Neural cell (in vitro differentiated cells): ENCODE data around the gene TELO2. TPM values are rescaled to one million over a fixed set of nuclear protein-coding genes. Genes with fewer than 3 reads are reported as not detected.

Source experiments
- H2AFZ ChIP-seq: fragments of 200-600, 300-800 bp; sonication (generic), shearing (Covaris generic); 2 replicates; pipeline ENCODE4 v1.6.0; 2014; ENCODE audit warnings: low read depth, mild to moderate bottlenecking, antibody characterized with exemption, low read length, moderate library complexity
- H3F3A ChIP-seq: fragments of 200-600 bp; shearing (Covaris generic); 2 replicates; pipeline ENCODE4 v1.6.1; 2016; ENCODE audit warnings: mild to moderate bottlenecking, moderate library complexity, mixed read lengths, antibody characterized with exemption, low read length; ENCODE audit not compliant: insufficient read depth, poor library complexity, severe bottlenecking
- H3K27ac ChIP-seq: fragments of 200-600, 300-800 bp; sonication (generic), shearing (Covaris generic); 2 replicates; pipeline ENCODE4 v1.5.1; 2014; ENCODE audit warnings: mild to moderate bottlenecking, low read length, moderate library complexity
- H3K27me3 ChIP-seq: fragments of 300-800, 200-600 bp; sonication (generic), shearing (Covaris generic); 2 replicates; pipeline ENCODE4 v1.6.0; 2014; ENCODE audit warnings: mild to moderate bottlenecking, low read depth, low read length, moderate library complexity; ENCODE audit not compliant: insufficient read depth
- H3K36me3 ChIP-seq: fragments of 300-800, 200-600 bp; sonication (generic), shearing (Covaris generic); 2 replicates; pipeline ENCODE4 v1.5.1; 2014; ENCODE audit warnings: mild to moderate bottlenecking, antibody characterized with exemption, low read length, moderate library complexity; ENCODE audit not compliant: insufficient read depth
- H3K4me2 ChIP-seq: fragments of 300-800, 200-600 bp; sonication (generic), shearing (Covaris generic); 2 replicates; pipeline ENCODE4 v1.6.0; 2014; ENCODE audit warnings: mild to moderate bottlenecking, low read length
- H3K4me3 ChIP-seq: fragments of 300-800, 200-600 bp; sonication (generic), shearing (Covaris generic); 2 replicates; pipeline ENCODE4 v1.5.1; 2014; ENCODE audit warnings: mild to moderate bottlenecking, low read length, moderate library complexity
- H3K79me2 ChIP-seq: fragments of 200-600 bp; shearing (Covaris generic); replicated peaks from 2 replicates; pipeline ENCODE4 v1.6.0; 2014; ENCODE audit warnings: mild to moderate bottlenecking, low read length, moderate library complexity; ENCODE audit not compliant: insufficient read depth
- H3K9ac ChIP-seq: fragments of 300-800, 200-600 bp; sonication (generic), shearing (Covaris generic); 2 replicates; pipeline ENCODE4 v1.6.1; 2016; ENCODE audit warnings: mild to moderate bottlenecking, low read length, mixed read lengths
- H3K9me2 ChIP-seq: fragments of 200-600 bp; shearing (Covaris generic); 2 replicates; pipeline ENCODE4 v1.6.1; 2016; ENCODE audit warnings: mild to moderate bottlenecking, low read length, mixed read lengths; ENCODE audit not compliant: insufficient read depth
- H3K9me3 ChIP-seq: fragments of 200-600, 300-800 bp; sonication (generic), shearing (Covaris generic); 2 replicates; pipeline ENCODE4 v1.6.1; 2016; ENCODE audit warnings: mild to moderate bottlenecking, mixed run types, low read length, moderate library complexity, mixed read lengths
- H4K20me1 ChIP-seq: fragments of 200-600 bp; shearing (Covaris generic); 2 replicates; pipeline ENCODE4 v1.6.1; 2016; ENCODE audit warnings: mild to moderate bottlenecking, mixed run types; ENCODE audit not compliant: insufficient read depth
- EP300 ChIP-seq: fragments of 450-650 bp; conservative IDR thresholded peaks from 2 replicates; pipeline ENCODE4 v1.6.1; 2014; ENCODE audit warnings: antibody characterized with exemption, mild to moderate bottlenecking, moderate library complexity; ENCODE audit not compliant: poor library complexity, severe bottlenecking
- EZH2 ChIP-seq: fragments of 200-600, 300-800 bp; shearing (Covaris generic), sonication (generic); IDR thresholded peaks from 2 replicates; pipeline ENCODE4 v1.6.1; 2014; ENCODE audit warnings: antibody characterized with exemption, low read length, borderline replicate concordance, mild to moderate bottlenecking; ENCODE audit not compliant: insufficient read depth, poor library complexity, severe bottlenecking
- MXI1 ChIP-seq: fragments of 450-650 bp; conservative IDR thresholded peaks from 2 replicates; pipeline ENCODE4 v1.6.1; 2014; ENCODE audit warnings: antibody characterized with exemption, mild to moderate bottlenecking; ENCODE audit not compliant: poor library complexity, severe bottlenecking
- POLR2AphosphoS5 ChIP-seq: IDR thresholded peaks from 2 replicates; pipeline ENCODE4 v1.6.1; 2012
- RAD21 ChIP-seq: fragments of 450-650 bp; conservative IDR thresholded peaks from 2 replicates; pipeline ENCODE4 v1.6.1; 2014; ENCODE audit warnings: antibody characterized with exemption, mild to moderate bottlenecking, moderate library complexity
- SMC3 ChIP-seq: fragments of 450-650 bp; conservative IDR thresholded peaks from 2 replicates; pipeline ENCODE4 v1.6.1; 2014; ENCODE audit warnings: antibody characterized with exemption, mild to moderate bottlenecking, moderate library complexity; ENCODE audit not compliant: poor library complexity
- TAF1 ChIP-seq: IDR thresholded peaks from 2 replicates; pipeline ENCODE4 v1.6.1; 2012; ENCODE audit warnings: low read depth
- polyA plus RNA-seq: library from polyadenylated mRNA; depleted of rRNA; stranded (reverse); fragments of >200 nt; gene quantifications from 2 replicates; pipeline ENCODE4 v1.2.3, GENCODE V29; 2014
- TF ChIP-seq, protein P1 (sequence below): fragments of 450-650 bp; IDR thresholded peaks from 2 replicates; pipeline ENCODE4 v1.5.1; 2014; ENCODE audit warnings: antibody characterized with exemption, mild to moderate bottlenecking, moderate library complexity; ENCODE audit not compliant: poor library complexity, severe bottlenecking
- TF ChIP-seq, protein P2 (sequence below): IDR thresholded peaks from 2 replicates; pipeline ENCODE4 v1.6.1; 2012; ENCODE audit warnings: borderline replicate concordance

Gene TELO2
- polyA plus RNA-seq, 1 donor from 2014 or later = 50.4 TPM

DNA sequence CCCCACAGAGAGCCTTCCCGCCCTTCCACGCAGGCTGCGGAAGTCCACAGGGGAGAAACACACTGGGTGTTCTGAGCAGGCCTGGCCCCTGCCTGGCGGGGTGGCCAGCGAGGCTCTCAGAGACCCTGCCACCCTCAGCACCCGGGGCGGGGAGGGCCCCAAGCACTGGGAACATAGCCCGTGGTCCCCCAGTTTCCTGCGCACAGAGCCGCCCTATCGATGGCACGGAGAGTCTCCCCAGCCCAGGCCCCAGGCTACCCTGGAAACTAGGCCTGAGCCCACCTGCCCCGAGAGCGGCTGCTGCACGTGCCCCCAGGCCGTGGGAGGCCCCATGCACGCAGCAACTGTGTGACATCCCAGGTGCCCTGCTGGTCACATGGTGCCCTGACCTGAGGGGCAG is 38.6 kb upstream of the TELO2 start:
- H3K79me2 ChIP-seq = no peaks in the 10 kb centered on the region
- no peak overlapping the region for H3K9ac ChIP-seq
- H3K9me2 ChIP-seq = no peaks in the 10 kb centered on the region
- H3F3A ChIP-seq = no peaks in the 10 kb centered on the region
- no peak overlapping the region for H3K4me2 ChIP-seq
- TF ChIP-seq MXI1 = no peak
- TF ChIP-seq, protein P1, sequence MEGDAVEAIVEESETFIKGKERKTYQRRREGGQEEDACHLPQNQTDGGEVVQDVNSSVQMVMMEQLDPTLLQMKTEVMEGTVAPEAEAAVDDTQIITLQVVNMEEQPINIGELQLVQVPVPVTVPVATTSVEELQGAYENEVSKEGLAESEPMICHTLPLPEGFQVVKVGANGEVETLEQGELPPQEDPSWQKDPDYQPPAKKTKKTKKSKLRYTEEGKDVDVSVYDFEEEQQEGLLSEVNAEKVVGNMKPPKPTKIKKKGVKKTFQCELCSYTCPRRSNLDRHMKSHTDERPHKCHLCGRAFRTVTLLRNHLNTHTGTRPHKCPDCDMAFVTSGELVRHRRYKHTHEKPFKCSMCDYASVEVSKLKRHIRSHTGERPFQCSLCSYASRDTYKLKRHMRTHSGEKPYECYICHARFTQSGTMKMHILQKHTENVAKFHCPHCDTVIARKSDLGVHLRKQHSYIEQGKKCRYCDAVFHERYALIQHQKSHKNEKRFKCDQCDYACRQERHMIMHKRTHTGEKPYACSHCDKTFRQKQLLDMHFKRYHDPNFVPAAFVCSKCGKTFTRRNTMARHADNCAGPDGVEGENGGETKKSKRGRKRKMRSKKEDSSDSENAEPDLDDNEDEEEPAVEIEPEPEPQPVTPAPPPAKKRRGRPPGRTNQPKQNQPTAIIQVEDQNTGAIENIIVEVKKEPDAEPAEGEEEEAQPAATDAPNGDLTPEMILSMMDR = no peak
- TF ChIP-seq, protein P2, sequence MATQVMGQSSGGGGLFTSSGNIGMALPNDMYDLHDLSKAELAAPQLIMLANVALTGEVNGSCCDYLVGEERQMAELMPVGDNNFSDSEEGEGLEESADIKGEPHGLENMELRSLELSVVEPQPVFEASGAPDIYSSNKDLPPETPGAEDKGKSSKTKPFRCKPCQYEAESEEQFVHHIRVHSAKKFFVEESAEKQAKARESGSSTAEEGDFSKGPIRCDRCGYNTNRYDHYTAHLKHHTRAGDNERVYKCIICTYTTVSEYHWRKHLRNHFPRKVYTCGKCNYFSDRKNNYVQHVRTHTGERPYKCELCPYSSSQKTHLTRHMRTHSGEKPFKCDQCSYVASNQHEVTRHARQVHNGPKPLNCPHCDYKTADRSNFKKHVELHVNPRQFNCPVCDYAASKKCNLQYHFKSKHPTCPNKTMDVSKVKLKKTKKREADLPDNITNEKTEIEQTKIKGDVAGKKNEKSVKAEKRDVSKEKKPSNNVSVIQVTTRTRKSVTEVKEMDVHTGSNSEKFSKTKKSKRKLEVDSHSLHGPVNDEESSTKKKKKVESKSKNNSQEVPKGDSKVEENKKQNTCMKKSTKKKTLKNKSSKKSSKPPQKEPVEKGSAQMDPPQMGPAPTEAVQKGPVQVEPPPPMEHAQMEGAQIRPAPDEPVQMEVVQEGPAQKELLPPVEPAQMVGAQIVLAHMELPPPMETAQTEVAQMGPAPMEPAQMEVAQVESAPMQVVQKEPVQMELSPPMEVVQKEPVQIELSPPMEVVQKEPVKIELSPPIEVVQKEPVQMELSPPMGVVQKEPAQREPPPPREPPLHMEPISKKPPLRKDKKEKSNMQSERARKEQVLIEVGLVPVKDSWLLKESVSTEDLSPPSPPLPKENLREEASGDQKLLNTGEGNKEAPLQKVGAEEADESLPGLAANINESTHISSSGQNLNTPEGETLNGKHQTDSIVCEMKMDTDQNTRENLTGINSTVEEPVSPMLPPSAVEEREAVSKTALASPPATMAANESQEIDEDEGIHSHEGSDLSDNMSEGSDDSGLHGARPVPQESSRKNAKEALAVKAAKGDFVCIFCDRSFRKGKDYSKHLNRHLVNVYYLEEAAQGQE = no peak
- no peaks in the 10 kb centered on the region for H3K9me3 ChIP-seq
- H2AFZ ChIP-seq = no peak overlapping the region
- H3K27ac ChIP-seq = no peak overlapping the region
- H3K4me3 ChIP-seq = no peak overlapping the region
- no peaks in the 10 kb centered on the region for H3K36me3 ChIP-seq
- no peaks in the 10 kb centered on the region for H3K27me3 ChIP-seq
- no peaks in the 10 kb centered on the region for H4K20me1 ChIP-seq

GRCh38 chr16:1455190-1456171 is 37.7 kb upstream of the TELO2 start:
- Histone ChIP-seq H3K36me3 (no peaks in the 10 kb centered on the region), H3K9ac (no peak overlapping the region), H3K4me2 (no peak overlapping the region), H3K9me3 (no peaks in the 10 kb centered on the region), H2AFZ (no peak overlapping the region), H3K9me2 (no peaks in the 10 kb centered on the region), H3K27ac (no peak overlapping the region), H3F3A (no peaks in the 10 kb centered on the region), H4K20me1 (no peaks in the 10 kb centered on the region), H3K79me2 (no peaks in the 10 kb centered on the region), H3K27me3 (no peaks in the 10 kb centered on the region), H3K4me3 (no peak overlapping the region)
- TF ChIP-seq POLR2AphosphoS5 = no peak
- TF ChIP-seq SMC3 = no peak
- no peak for TF ChIP-seq EZH2
- TF ChIP-seq EP300 = no peak
- TF ChIP-seq, protein P2 = no peak
- TF ChIP-seq MXI1 = no peak
- TF ChIP-seq RAD21 = no peak
- TF ChIP-seq TAF1 = no peak
- TF ChIP-seq, protein P1 = no peak
